GM18867 (cell line): ENCODE data around the gene NKX6-2.
"Not testable (repeated sequence)": the region's sequence is repeated elsewhere in the genome, so short reads cannot be mapped to it uniquely, and the experiment has no call there.

ENCODE experiments used
- ATAC-seq: cut with Tn5 transposase; IDR thresholded peaks from one replicate; pipeline ENCODE4 v1.9.1; 2021; ENCODE audit warnings: mild to moderate bottlenecking, moderate library complexity; ENCODE audit not compliant: unreplicated experiment

Gene NKX6-2

DNA sequence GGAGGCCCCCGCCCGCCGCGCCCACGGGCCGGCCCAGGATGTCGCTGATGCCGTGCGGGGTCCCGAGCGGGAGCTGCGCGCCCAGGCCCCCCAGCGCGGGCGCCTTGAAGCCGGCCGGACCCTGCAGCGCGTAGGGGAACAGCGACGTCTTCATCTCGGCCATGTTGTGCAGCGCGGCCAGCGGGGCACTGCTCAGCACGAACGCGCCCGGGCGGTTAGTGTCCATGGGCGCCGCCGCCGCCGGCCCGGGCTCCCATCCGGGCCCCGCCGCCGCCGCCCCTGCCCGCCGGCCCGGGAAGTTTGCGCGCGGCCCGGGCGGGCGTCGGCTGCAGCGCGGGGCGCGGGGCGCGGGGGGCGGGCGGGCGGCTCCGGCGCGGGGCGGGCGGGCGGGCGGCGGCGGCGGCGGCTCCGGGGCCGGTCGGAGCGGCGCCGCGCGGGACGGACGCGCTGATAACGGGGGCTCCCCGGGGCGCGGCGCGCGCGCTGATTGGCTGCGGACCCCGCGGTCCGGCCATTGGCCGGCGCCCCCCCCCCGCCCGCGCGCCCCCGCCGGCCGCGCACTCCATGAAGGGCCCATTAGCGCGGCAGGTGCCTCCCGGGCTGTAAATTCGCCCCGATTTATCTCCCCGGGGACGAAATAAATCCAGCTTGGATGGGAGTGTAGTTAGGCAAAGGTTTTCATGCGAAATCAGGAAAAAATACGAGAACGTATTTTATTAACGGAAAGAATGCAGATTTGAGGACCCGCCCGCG lies at the start of gene NKX6-2:
Gene NKX6-2 (minus strand): TSS at position 425 of the 753 bp plus-strand sequence. CDS start 199 bp downstream, at position 226.
- no peak for ATAC-seq

DNA sequence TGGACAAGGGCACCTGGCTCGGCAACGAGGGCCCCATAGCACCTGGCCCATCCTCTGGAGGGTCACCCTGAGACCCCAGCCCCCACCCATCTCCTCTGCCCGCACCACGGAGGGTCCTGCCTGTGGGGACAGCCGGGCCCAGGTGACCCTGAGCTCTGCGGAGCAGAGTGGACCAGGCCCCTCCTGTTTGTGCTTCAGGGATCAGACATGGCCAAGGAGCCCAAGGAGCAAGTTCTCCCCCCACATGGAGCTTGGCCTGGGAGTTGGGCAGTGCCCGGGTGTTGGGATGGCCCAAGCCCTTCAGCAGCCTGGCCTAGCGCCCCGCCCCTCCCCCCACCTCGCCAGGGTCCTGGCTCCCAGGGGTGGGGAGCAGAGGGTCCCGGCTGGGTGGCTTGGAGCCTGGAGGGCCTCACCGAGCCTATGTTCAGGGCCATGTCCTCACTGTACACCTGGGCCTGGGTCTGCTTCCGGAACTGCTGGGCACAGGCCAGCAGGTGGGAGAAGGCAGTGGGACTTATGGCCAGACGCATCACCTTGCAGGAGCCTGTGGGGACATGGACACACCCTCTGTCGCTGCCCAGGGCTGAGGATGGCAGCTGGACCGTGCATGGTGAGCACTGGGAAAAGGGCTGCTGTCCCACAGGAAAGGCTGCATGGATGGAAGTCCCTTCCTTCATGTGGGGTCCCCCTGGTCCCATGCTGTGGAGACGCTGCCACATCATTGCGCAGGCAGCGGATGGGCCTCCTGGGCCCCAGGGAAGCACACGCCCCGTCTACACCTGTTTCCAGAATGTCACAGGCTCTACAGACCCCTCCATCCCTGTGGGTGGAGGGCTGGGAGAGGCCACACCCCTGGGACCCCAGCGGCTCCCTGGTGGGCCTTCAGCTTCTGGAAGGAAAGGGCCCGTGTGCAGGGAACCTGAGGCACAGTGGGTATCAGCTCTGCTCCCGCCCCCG lies 49.2 kb upstream of the NKX6-2 start:
- no peak for ATAC-seq

DNA sequence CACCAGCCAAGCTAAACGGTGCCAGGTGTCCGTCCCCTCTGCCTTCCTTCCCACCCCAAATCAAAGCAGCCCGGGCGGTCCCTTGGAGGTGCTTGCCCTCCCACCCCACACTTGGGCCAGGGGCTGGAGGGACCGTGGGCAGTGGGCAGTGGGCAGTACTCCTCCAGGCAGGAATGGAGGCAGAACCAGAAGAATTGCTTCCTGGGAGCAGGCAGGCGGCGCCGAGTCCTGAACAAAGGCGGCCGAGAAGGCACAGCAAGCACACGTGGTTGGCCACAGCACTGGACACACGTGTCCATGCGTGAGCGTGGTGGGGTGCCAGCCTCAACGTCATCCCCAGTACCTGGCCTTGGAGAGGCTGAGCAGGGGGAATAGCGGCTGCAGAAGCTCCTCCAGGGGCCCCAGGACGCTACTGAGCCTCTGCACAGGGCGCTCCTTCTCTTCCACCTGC lies 48.4 kb upstream of the NKX6-2 start:
- ATAC-seq = no peak

DNA sequence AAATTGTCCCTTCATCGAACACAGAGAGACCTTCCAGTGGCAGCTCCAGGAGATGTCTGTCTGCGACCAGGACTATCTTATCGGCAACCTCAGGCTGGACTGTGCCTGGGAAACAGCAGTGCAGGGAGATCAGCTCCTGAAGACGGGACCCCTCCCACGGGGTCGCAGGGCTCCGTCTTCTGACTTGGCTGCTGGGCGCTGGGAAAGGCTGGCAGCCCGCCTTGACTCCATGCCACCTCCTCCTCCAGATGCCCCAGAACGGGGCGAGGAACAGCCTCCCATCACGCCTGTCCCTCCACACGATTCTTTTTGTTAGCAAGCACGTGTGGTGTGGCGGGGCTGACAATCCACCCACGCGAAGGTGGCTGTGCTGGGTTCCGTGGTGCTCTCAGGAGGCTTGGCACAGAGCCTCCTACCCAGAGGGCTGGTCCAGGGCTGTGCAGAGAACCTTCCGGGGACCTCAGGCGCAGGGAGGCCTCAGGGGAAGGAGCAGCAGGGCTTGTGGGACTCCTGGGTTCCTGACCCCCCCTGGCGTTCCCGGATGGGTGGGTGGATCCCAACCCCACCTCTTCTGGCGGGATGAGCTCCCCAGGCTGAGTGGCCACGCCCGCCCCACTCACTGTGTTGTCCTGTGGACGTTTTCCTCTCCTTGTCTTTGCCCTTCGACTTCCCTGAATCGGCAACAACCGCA lies 47.6 kb upstream of the NKX6-2 start:
- no peak for ATAC-seq

DNA sequence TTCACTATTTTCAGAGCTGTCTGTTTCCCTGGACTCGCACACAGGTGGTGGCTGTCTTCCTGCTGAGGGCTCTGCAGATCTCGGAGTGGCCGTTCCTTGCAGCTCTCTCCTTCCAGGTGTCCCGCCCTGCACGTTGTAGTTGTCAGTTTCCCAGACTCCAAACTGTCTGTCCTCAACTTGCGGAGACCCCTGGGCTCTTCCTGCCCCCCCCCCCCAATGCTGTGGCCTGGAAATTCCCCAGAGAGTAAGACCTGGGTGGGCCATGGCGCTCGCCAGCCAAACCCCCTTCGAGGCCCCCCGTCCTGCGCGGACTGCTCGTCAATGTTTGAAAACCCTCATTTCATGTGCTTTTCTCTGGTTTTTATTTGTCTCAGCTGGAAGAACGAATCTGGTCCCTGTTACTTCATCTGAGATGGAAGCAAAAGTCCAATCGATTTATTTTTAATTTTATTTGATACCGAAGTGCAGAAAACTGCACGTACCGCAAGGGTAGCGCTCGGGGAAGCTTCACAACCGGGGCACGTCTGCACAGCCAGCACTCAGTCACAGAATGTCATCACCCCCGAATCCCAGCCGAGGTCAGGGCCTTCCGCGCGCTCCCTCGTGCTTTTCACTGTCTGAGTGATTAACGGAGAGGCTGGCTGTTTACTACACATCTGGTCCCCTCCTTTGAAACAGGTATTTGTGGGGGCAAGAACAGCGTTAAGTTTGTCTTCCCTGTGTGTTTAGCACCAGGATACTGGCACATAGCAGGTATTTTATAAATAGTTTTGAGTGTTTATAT lies 46.4 kb upstream of the NKX6-2 start:
- no peak for ATAC-seq

DNA sequence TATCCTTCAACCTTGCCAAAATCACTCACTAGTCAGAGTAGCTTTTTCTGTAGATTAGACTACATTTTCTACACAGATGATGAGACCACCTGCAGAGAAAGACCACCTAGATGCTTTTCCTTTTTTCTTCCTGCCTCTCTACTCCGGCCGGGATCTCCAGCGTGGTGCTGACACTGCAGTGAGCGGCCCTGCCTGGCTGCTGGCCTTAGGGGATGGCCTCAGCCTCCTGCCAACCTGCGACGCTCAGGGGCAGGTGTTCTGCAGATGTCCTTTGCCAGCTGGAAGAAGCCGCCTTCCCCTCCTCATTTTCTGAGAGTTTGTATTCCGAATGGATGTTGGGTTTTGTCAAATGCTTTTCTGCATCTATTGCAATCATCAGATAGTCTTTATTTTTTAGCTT lies 43.5 kb upstream of the NKX6-2 start:
- ATAC-seq = no peak

DNA sequence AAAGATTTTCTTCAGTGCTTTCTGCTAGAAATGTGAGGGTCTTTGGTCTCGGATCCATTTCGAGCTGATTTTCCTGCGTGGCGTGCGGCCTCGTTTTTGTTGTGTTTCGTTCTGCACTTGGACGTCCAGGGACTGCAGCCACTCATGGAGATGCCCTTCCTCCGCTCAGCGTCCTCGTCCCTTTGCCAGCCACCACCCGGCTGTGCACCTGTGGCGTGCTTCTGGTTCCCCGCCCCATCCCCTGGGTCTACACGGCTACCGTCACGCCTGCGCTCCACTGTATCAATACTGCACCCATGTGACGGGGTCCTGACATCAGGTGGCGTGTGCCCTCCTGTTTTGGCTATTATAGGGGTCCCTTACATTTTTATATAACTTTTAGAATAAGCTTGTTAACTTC lies 42.7 kb upstream of the NKX6-2 start:
- ATAC-seq = no peak

DNA sequence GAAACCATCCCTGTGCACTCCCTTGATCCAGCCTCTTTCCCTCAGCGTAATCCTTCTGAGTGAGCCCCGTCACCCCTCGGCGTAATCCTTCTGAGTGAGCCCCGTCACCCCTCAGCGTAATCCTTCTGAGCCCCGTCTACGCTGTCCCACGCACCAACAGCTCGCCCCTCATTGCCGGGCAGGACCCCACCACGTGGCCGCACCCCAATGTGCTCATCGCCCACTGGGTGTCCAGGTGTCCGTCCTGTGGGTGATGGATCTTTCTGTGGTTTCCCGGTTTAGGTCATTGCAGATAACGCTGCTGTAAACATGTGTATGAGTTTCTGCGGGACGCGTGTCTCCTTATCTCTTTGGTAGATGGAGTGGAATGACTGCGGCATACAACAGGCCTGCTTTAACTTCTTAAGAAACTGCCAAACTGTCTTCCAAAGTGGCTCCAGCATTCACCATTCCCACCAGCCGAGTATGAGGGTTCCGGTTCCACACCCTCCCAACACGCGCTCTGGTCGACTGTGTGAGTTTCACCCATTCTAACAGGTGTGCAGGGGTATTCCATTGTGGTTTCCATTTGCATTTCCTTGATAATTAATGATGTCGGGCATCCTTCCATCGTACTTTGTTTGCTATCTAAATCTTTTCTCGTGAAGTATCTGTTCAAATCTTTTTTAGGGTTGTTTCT lies 42.1 kb upstream of the NKX6-2 start:
- ATAC-seq = no peak

DNA sequence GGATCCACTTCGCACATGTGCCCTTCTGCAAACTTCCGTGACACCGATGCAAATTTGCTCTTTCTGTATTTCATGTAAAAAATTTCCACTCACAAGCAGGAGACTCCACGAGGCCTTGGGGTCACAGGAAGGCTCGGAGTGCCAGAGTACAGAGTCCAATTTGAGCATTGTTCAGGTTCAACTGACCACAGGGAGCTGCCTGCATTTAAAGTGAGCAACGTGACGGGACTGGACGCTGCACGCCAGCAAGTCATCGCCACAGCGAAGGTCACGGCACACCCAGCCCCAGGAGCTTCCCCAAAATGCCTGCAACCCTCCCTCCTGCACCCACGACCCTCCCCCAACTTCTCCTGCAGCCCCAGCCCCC lies 41.5 kb upstream of the NKX6-2 start:
- ATAC-seq = no peak

DNA sequence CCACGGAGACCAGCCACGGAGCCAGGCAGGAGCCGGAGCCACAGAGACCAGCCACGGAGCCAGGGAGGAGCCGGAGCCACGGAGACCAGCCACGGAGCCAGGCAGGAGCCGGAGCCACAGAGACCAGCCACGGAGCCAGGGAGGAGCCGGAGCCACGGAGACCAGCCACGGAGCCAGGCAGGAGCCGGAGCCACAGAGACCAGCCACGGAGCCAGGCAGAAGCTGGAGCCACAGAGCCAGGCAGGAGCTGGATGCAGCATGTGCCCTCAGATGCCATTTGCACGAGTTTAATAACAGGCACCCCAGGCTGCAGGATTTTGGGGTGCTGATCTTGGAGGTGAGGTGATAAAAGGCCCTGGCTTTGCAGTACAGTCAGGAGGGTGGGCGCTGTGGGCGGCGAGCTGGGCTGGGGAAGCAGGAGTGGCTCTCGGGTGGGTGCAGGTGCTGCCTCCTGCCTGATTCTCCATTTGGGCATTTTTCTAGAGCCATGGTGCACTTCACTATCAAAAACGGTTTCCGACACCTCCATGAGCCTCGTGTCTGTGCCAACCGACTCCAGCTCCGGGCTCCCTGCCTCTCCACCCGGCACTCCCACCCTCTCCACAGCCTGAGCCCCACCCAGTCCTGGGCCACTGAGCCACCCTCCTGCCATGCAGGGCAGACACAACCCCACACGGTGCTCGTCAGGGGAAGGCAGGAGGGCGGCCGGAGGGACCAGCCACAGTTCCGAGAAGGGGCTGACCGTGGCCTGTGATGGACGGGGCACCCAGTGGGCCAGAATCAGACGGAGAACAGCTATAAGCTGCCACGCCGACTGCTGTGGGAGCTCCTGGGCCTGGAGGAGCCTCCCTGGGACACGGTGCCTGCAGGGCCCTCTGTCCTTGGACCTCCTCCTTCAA lies 40.8 kb upstream of the NKX6-2 start:
- no peak for ATAC-seq

DNA sequence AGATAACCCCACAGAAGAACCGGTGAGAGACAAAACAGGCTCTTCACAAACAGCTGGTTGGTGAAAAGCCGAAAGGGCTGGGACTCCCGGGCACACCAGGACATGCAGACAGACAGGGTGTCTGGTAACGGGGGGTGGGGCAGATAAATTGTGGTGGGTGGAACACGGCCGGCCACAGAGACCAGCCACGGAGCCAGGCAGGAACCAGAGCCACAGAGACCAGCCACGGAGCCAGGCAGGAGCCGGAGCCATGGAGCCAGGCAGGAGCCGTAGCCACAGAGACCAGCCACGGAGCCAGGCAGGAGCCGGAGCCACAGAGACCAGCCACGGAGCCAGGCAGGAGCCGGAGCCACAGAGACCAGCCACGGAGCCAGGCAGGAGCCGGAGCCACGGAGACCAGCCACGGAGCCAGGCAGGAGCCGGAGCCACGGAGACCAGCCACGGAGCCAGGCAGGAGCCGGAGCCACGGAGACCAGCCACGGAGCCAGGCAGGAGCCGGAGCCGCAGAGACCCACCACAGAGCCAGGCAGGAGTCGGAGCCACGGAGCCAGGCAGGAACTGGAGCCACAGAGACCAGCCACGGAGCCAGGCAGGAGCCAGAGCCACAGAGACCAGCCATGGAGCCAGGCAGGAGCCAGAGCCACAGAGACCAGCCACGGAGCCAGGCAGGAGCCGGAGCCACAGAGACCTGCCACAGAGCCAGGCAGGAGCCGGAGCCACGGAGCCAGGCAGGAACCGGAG lies 40.0 kb upstream of the NKX6-2 start:
- not testable (repeated sequence) for ATAC-seq

DNA sequence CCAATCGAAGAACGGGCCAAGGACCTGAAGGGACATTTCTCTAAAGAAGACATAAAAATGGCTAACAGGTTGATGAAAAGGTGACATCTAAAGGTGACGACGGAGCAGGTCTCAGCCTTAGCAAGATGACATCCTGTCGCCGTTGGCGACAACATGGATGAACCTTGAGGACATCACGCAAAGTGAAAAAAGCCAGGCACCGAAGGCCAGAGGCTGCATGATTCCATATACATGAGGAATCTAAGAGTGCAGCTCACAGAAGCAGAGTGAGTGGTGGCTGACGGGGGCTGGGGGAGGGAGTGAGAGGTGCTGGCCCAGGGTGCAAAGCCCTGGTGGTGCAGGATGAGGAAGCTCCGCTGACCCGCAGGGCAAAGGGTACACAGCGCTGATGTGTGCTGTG lies 34.1 kb upstream of the NKX6-2 start:
- no peak for ATAC-seq

DNA sequence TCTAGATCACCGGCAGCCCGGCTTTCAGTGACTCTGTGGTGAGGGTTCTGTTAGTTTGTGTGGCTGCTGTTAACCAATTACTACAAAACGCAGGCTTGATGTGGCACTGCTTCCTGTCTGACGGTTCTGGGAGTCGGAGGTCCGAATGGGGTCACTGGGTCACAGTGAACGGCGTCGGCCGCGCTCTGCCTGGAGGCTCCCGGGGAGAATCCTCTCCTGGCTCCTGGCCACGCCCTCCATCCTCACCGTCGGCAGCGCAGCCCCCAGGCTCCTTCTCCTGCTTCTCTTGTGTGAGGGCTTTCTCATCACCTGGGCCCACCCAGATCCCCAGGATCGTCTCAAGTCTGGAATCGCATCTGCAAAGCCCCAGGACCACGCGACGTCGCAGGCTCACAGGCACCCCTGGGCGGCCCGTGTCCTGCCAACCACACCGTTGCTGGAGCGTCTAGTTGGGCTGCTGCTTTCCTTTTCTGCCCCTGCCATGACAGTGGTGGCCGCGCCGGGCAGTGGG lies 31.8 kb upstream of the NKX6-2 start:
- no peak for ATAC-seq

DNA sequence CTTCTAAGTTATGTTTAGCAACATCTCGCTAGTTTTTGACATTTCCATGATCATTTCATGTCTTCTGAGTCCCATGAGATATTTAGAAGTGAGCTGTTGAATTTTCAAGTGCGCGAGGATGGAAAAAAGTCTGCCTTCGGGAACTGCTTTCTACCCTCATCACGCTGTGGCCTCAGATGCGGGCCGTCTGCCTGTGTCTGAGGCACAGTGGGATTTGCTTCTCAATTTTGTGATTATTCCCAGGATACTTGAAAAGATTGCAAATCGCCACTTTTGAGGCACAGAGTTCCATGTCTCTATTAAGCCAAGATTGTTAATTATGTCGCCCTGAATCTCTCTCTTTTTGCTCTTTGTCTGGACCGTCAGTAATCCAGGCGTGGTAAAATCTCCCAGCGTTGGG lies 30.8 kb upstream of the NKX6-2 start:
- no peak for ATAC-seq

DNA sequence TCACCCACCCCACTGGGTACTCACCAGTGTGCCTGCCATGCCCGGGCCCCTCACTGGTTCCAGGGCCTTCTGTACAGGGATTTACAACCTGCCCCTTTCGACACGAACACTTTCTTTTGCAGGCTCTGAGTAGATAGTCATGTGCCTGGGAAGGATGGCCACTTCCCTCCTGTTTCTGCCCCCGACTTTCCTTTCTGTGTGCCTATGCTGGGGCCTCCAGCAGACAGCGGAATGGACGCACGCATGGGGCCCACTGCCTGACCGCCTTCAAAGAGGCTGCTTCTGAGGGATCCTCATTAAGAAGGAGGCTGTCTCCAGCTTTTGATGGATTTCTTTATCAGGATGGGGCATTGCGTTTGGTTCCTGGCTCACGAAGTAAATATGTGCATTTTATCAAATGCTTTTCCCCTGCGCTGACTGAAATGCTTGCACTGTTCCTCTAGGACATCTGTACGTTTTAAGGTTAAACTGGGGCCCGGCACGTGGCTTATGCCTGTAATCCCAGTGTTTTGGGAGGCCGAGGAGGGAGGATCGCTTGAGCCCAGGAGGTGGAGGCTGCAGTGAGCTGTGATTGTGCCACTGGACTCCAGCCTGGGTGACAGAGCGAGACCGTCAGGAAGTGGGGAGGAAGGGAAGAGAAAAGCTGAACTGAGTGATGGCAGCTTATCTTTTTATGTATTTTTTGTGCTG lies 29.4 kb upstream of the NKX6-2 start:
- ATAC-seq = no peak

DNA sequence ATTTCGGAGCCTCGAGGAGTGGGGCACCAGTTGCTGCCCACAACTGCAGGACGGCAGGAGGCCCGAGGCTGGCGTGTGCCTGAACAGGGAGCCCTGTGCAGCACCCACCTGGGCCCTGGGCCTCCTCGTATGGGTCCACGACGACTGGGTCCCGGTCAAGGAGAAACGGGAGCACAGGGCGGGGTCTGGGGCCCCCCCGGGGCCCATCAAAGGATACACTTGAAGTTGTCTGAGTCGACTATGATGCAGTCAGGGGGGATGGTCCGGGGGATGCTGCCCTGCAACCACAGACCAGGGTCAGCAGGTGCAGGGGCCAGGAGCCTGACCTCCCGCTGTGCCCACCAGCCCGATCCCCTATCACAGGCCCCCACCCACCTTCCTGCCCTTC lies 28.5 kb upstream of the NKX6-2 start:
- ATAC-seq = no peak
